H1 (cell line): ENCODE measurements around the gene LGALS9.

Source experiments
- CHD2 ChIP-seq: IDR thresholded peaks from 2 replicates; pipeline ENCODE4 v1.6.1; 2012; ENCODE audit warnings: low read length, improper control_type of control experiment
- EP300 ChIP-seq, 2 experiments: IDR thresholded peaks; 1 replicate in 1 of 2; 2 replicates in 1 of 2; pipeline ENCODE4 v1.6.1; 2011 to 2012; ENCODE audit warnings: low read depth in 2 of 2, low read length in 2 of 2, mild to moderate bottlenecking in 2 of 2, borderline replicate concordance in 1 of 2, inconsistent platforms in 1 of 2, moderate library complexity in 1 of 2
- POLR2A ChIP-seq, 2 experiments: IDR thresholded peaks; 1 replicate in 1 of 2; 2 replicates in 1 of 2; pipeline ENCODE4 v1.6.1; 2011; ENCODE audit warnings: low read depth in 2 of 2, low read length in 2 of 2, mild to moderate bottlenecking in 2 of 2; ENCODE audit errors: control extremely low read depth in 1 of 2
- POLR2AphosphoS5 ChIP-seq: IDR thresholded peaks from 2 replicates; pipeline ENCODE4 v1.6.1; 2011; ENCODE audit warnings: low read depth, low read length
- RAD21 ChIP-seq, 2 experiments: IDR thresholded peaks in 1 of 2; conservative IDR thresholded peaks in 1 of 2; 2 replicates each; pipeline ENCODE4 v1.6.1; 2011; ENCODE audit warnings: low read depth in 2 of 2, low read length in 2 of 2, improper control_type of control experiment in 1 of 2, inconsistent platforms in 1 of 2, mild to moderate bottlenecking in 1 of 2, moderate library complexity in 1 of 2
- TAF1 ChIP-seq: IDR thresholded peaks from 2 replicates; pipeline ENCODE4 v1.6.1; 2011; ENCODE audit warnings: mild to moderate bottlenecking, low read depth, low read length
- TF ChIP-seq, protein P1 (sequence below), 3 experiments: IDR thresholded peaks; 1 replicate in 2 of 3; 2 replicates in 1 of 3; pipeline versions ENCODE4 v1.5.1 to v1.6.1; 2011; ENCODE audit warnings: low read length in 3 of 3, mild to moderate bottlenecking in 3 of 3, inconsistent platforms in 2 of 3, low read depth in 1 of 3, moderate library complexity in 1 of 3; ENCODE audit not compliant: insufficient read depth in 1 of 3; ENCODE audit errors: control extremely low read depth in 1 of 3
- TF ChIP-seq, protein P2 (sequence below): IDR thresholded peaks from 2 replicates; pipeline ENCODE4 v1.6.1; 2011; ENCODE audit warnings: low read depth, mild to moderate bottlenecking, low read length; ENCODE audit not compliant: insufficient read depth
- TF ChIP-seq, protein P3 (sequence below): IDR thresholded peaks from 2 replicates; pipeline ENCODE4 v1.6.1; 2012; ENCODE audit warnings: inconsistent platforms

DNA sequence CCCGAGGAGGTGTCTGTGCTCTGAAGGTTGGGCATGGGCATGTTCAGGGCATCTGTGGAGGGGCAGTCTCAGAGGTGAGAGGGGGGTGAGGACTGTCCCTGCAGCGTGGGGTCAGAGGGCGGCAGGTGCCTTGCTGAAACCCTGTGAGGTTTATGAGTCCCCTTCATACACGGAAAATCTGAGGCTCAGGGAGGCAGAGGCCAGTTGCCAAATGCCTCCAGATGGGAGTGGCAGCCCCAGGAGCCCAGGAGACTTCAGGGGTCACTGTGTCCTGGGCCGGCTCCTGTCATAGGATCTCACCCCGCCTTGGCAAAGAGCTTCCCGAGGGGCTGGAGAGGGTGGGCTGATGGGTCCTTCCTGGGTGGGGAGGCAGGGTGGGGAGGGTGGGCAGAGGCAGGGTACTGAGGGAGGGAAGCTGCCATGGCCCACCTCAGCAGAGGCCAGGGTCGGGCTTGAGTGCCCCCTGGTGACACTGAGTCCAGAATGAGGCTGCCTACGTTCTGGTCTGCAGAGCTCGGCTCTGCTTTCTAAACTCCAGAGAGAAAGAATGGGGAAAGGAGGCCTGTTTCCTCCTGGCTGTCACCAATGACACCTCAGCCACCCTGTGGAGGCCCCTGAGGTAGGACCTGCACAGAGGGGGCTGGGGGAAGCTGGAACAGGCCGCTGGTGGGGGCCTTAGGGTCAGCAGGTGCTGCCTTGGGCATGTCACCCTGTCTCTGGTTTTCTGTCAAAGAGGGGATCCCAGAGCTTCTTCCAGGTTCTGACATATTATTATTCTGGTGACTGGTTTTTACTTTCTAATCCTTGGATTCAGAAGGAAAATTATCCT, 1.1 kb downstream of the LGALS9 start:
- TF ChIP-seq, protein P1, sequence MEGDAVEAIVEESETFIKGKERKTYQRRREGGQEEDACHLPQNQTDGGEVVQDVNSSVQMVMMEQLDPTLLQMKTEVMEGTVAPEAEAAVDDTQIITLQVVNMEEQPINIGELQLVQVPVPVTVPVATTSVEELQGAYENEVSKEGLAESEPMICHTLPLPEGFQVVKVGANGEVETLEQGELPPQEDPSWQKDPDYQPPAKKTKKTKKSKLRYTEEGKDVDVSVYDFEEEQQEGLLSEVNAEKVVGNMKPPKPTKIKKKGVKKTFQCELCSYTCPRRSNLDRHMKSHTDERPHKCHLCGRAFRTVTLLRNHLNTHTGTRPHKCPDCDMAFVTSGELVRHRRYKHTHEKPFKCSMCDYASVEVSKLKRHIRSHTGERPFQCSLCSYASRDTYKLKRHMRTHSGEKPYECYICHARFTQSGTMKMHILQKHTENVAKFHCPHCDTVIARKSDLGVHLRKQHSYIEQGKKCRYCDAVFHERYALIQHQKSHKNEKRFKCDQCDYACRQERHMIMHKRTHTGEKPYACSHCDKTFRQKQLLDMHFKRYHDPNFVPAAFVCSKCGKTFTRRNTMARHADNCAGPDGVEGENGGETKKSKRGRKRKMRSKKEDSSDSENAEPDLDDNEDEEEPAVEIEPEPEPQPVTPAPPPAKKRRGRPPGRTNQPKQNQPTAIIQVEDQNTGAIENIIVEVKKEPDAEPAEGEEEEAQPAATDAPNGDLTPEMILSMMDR (IDR thresholded peaks at IDR 0.05; ENCODE audit: control extremely low read depth in 1 of 3, insufficient read depth in 1 of 3, low read depth in 1 of 3, low read length in 3 of 3): peak in 1 of 3 experiments; percentile 5; a peak in 1 of 4 replicates
- TF ChIP-seq POLR2AphosphoS5: no peak
- TF ChIP-seq RAD21 (IDR thresholded peaks at IDR 0.05 in 1 of 2, conservative IDR thresholded peaks at IDR 0.05 in 1 of 2; ENCODE audit: low read depth in 2 of 2, low read length in 2 of 2): no peak
- no peak for TF ChIP-seq EP300 (IDR thresholded peaks at IDR 0.05; ENCODE audit: borderline replicate concordance in 1 of 2, low read depth in 2 of 2, low read length in 2 of 2)
- TF ChIP-seq, protein P2, sequence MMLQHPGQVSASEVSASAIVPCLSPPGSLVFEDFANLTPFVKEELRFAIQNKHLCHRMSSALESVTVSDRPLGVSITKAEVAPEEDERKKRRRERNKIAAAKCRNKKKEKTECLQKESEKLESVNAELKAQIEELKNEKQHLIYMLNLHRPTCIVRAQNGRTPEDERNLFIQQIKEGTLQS: no peak
- no peak for TF ChIP-seq CHD2
- TF ChIP-seq, protein P3, sequence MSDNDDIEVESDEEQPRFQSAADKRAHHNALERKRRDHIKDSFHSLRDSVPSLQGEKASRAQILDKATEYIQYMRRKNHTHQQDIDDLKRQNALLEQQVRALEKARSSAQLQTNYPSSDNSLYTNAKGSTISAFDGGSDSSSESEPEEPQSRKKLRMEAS: no peak
- TF ChIP-seq POLR2A (IDR thresholded peaks at IDR 0.05; ENCODE audit: control extremely low read depth in 1 of 2, low read depth in 2 of 2, low read length in 2 of 2): no peak
- TF ChIP-seq TAF1: no peak
